Panc1 (cell line): ENCODE results near the gene METTL26. TPM values are rescaled to one million over a fixed set of nuclear protein-coding genes. Genes with fewer than 3 reads are reported as not detected.

Experiments
- ATAC-seq: fragments of 200-7000 bp; cut with Tn5 transposase; 2 replicates; pipeline ENCODE4 v1.9.1; 2020; ENCODE audit warnings: mild to moderate bottlenecking, moderate library complexity
- BruUV-seq: library from RNA; stranded (reverse); fragments of 400-500 nt; replicated peaks from 2 replicates; lab custom pipeline; 2021; lab: Mats Ljungman, UMichigan
- CTCF ChIA-PET: fragments of 300-600 bp; sonication (Branson Sonifier 250); formaldehyde crosslinking; loops from one replicate; lab custom pipeline; 2022; ENCODE audit warnings: antibody characterized with exemption; lab: Charles Lee
- POLR2A ChIA-PET: fragments of 300-600 bp; sonication (Branson Sonifier 250); formaldehyde crosslinking; loops from one replicate; lab custom pipeline; 2022; ENCODE audit warnings: antibody characterized with exemption; lab: Charles Lee
- DNase-seq: peaks from one replicate; pipeline ENCODE4 v3.0.0-alpha.2; 2010; ENCODE audit warnings: low read depth, low spot score
- H3K27ac ChIP-seq: 2 replicates; pipeline ENCODE4 v1.5.1; 2011; ENCODE audit warnings: mild to moderate bottlenecking, low read length, inconsistent platforms
- H3K27me3 ChIP-seq: fragments of 200-500 bp; sonication (Bioruptor generic); 2 replicates; pipeline ENCODE4 v1.6.0; 2014; ENCODE audit warnings: low read length, inconsistent platforms; ENCODE audit not compliant: control insufficient read depth, insufficient read depth
- H3K36me3 ChIP-seq: fragments of 200-500 bp; sonication (Bioruptor generic); 2 replicates; pipeline ENCODE4 v1.5.1; 2014; ENCODE audit warnings: inconsistent platforms, mild to moderate bottlenecking, low read length, moderate library complexity; ENCODE audit not compliant: control insufficient read depth, insufficient read depth
- H3K4me1 ChIP-seq: 2 replicates; pipeline ENCODE4 v1.5.1; 2011; ENCODE audit warnings: inconsistent platforms, mild to moderate bottlenecking, low read length, moderate library complexity; ENCODE audit not compliant: control insufficient read depth, insufficient read depth
- H3K4me3 ChIP-seq, 2 experiments: 2 replicates each; pipeline ENCODE4 v1.5.1; 2011 to 2012; ENCODE audit warnings: low read depth in 2 of 2, low read length in 2 of 2, mild to moderate bottlenecking in 2 of 2, inconsistent platforms in 1 of 2, moderate library complexity in 1 of 2
- H3K9me3 ChIP-seq: fragments of 200-500 bp; sonication (Bioruptor generic); 2 replicates; pipeline ENCODE4 v1.5.1; 2014; ENCODE audit warnings: low read depth, mild to moderate bottlenecking, inconsistent platforms, low read length, moderate library complexity; ENCODE audit not compliant: control insufficient read depth, insufficient read depth
- CTCF ChIP-seq: fragments of 450-650 bp; IDR thresholded peaks from 2 replicates; pipeline ENCODE4 v1.5.1; 2017; ENCODE audit warnings: mild to moderate bottlenecking
- POLR2AphosphoS5 ChIP-seq: IDR thresholded peaks from 2 replicates; pipeline ENCODE4 v1.6.1; 2012; ENCODE audit warnings: mild to moderate bottlenecking, low read depth, low read length, moderate library complexity
- REST ChIP-seq, 2 experiments: IDR thresholded peaks; 2 replicates each; pipeline ENCODE4 v1.6.1; 2011 to 2012; ENCODE audit warnings: low read depth in 2 of 2, control low read depth in 1 of 2, low read length in 1 of 2, mild to moderate bottlenecking in 1 of 2, moderate library complexity in 1 of 2; ENCODE audit not compliant: insufficient read depth in 1 of 2
- SIN3A ChIP-seq: IDR thresholded peaks from 2 replicates; pipeline ENCODE4 v1.6.1; 2012; ENCODE audit warnings: low read depth, mild to moderate bottlenecking, low read length, moderate library complexity, borderline replicate concordance; ENCODE audit not compliant: insufficient read depth
- TCF7L2 ChIP-seq: IDR thresholded peaks from 2 replicates; pipeline ENCODE4 v1.6.1; 2011; ENCODE audit warnings: mild to moderate bottlenecking, low read depth, low read length, inconsistent platforms
- in situ Hi-C: cut with HindIII; loops from 2 replicates; pipeline ENCODE4 v1.10.0; 2016; ENCODE audit warnings: low sequenced_read_pairs, low pct_unique_long_range_greater_than_20kb
- intact Hi-C: fragments of 100-400 bp; cut with micrococcal nuclease; formaldehyde crosslinking; loops from one replicate; pipeline ENCODE4 v1.10.0; 2022; ENCODE audit not compliant: unreplicated experiment
- total RNA-seq: library from RNA; stranded (reverse); gene quantifications from one replicate; pipeline ENCODE4 v1.2.1, GENCODE V29; 2021; ENCODE audit not compliant: unreplicated experiment

METTL26 gene
- total RNA-seq, 1 experiment from 2014 or later = 91.8 TPM

- TF ChIP-seq REST (IDR thresholded peaks at IDR 0.05; ENCODE audit: insufficient read depth in 1 of 2, low read depth in 2 of 2, low read length in 1 of 2) = no peak
Measured at GRCh38 chr16:641326-642188, 5.5 kb upstream of the METTL26 start, which contains the start of gene MCRIP2 (continued).

GRCh38 chr16:640614-641013 lies 4.5 kb upstream of the METTL26 start:
- ATAC-seq = no peak
- POLR2A ChIA-PET = no interaction called here
- peak overlapping the region in 1 of 2 experiments; percentile 64; a peak in 3 of 4 replicates for H3K4me3 ChIP-seq

More at GRCh38 chr16:640614-641013, 4.5 kb upstream of the METTL26 start:
- no peaks in the 10 kb centered on the region for H3K9me3 ChIP-seq
- no TSS peak for BruUV-seq
- no peak for TF ChIP-seq POLR2AphosphoS5
- no peak for TF ChIP-seq CTCF
- no peak for TF ChIP-seq TCF7L2
- TF ChIP-seq SIN3A = no peak
- TF ChIP-seq REST (IDR thresholded peaks at IDR 0.05; ENCODE audit: insufficient read depth in 1 of 2, low read depth in 2 of 2, low read length in 1 of 2) = no peak
- peak overlapping the region; percentile 66 for H3K27ac ChIP-seq
- no peaks in the 10 kb centered on the region for H3K27me3 ChIP-seq
- CTCF ChIA-PET = no interaction called here
- intact Hi-C loops (no loop called here), in situ Hi-C loops (no loop called here)
- DNase-seq = no peak
- no peaks in the 10 kb centered on the region for H3K36me3 ChIP-seq
- H3K4me1 ChIP-seq = peaks cover 44% of the 10 kb centered on the region
